ENCODE data around the gene ARHGAP18.

DNA sequence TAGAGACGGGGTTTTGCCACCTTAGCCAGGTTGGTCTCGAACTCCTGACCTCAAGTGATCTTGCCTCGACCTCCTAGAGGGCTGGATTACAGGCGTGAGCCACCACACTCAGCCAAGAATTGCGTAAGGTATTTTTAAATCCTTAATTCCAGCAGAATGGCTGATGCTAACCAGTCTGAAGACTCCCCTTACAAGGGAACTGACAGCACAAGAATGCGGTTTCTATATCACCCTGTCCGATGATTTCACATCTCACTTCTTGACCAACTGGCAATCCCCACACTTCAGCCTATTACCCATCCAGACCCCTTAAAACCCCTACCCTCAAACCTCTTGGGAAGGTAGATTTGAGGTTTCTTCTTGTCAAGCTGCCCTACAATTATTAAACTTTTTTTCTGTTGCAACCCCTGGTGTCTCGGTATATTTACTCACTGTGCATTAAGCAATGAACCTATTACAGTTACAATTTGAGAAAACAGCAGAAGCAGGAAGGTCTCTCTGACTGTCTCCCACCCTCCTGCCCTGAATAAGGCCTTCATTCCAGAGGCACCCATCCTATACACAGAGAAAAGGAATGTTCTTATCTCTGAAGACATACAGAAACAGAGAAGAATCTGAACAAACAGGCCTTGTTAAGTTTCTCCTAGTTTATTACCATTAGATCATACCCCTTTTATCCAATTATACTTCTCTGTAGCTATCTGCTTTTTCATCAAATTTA lies 164.9 kb downstream of the ARHGAP18 start:
- TF ChIP-seq, protein P1, sequence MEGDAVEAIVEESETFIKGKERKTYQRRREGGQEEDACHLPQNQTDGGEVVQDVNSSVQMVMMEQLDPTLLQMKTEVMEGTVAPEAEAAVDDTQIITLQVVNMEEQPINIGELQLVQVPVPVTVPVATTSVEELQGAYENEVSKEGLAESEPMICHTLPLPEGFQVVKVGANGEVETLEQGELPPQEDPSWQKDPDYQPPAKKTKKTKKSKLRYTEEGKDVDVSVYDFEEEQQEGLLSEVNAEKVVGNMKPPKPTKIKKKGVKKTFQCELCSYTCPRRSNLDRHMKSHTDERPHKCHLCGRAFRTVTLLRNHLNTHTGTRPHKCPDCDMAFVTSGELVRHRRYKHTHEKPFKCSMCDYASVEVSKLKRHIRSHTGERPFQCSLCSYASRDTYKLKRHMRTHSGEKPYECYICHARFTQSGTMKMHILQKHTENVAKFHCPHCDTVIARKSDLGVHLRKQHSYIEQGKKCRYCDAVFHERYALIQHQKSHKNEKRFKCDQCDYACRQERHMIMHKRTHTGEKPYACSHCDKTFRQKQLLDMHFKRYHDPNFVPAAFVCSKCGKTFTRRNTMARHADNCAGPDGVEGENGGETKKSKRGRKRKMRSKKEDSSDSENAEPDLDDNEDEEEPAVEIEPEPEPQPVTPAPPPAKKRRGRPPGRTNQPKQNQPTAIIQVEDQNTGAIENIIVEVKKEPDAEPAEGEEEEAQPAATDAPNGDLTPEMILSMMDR (conservative IDR thresholded peaks at IDR 0.05; ENCODE audit: low read length): no peak
- no peak for TF ChIP-seq EZH2phosphoT487 (IDR thresholded peaks at IDR 0.05; ENCODE audit: borderline replicate concordance)
